ENCODE measurements around the gene SMNDC1. TPM values are rescaled to one million over a fixed set of nuclear protein-coding genes. Genes with fewer than 3 reads are reported as not detected.

The SMNDC1 gene
- total and polyA plus RNA-seq, 2 of the 4 experiments (the other 2 are of a cell fraction) = 3.9 to 15.1 TPM

- dilution Hi-C loops (cut with HindIII; ENCODE audit: low sequenced_read_pairs, unreplicated experiment) = no loop called here
Measured at GRCh38 chr10:110254467-110254866, 50.3 kb downstream of the SMNDC1 start.

More at GRCh38 chr10:110254467-110254866, 50.3 kb downstream of the SMNDC1 start:
- Histone ChIP-seq H3K9me3 (ENCODE audit: control insufficient read depth, insufficient read depth, low read length) (no peaks in the 10 kb centered on the region), H4K5ac (ENCODE audit: low read depth, low read length) (no peak overlapping the region), H2BK20ac (ENCODE audit: low read depth, low read length) (no peak overlapping the region), H3K27me3 (ENCODE audit: control insufficient read depth, insufficient read depth, low read length) (no peaks in the 10 kb centered on the region), H3K23ac (ENCODE audit: low read depth, low read length) (no peak overlapping the region), H2BK120ac (ENCODE audit: low read depth, low read length) (no peak overlapping the region), H3K36me3 (ENCODE audit: control insufficient read depth, insufficient read depth, low read length) (no peaks in the 10 kb centered on the region), H3K18ac (ENCODE audit: low read depth, low read length) (no peak overlapping the region), H2AFZ (replicated peaks; ENCODE audit: low read length, poor library complexity) (no peak overlapping the region), H2AK5ac (ENCODE audit: low read depth, low read length) (no peak overlapping the region), H3K79me1 (ENCODE audit: low read depth in 1 of 2, low read length in 2 of 2) (no peaks in the 10 kb centered on the region), H3K27ac (ENCODE audit: insufficient read depth, low read length) (no peak overlapping the region), H2BK15ac (ENCODE audit: low read depth, low read length) (no peak overlapping the region), H2AK9ac (replicated peaks; ENCODE audit: low read depth, low read length, poor library complexity) (no peak overlapping the region), H4K8ac (ENCODE audit: low read depth in 2 of 2, low read length in 2 of 2) (no peak overlapping the region), H3K56ac (ENCODE audit: extremely low read depth, insufficient read depth, low read length) (no peak overlapping the region), H2BK5ac (ENCODE audit: low read depth, low read length, poor library complexity, severe bottlenecking) (no peak overlapping the region), H3K4ac (ENCODE audit: low read depth, low read length) (no peak overlapping the region), H3K9me1 (ENCODE audit: insufficient read depth, low read length) (no peaks in the 10 kb centered on the region), H4K91ac (ENCODE audit: insufficient read depth, low read depth, low read length) (no peak overlapping the region), H3K14ac (replicated peaks; ENCODE audit: low read depth, low read length) (no peak overlapping the region), H3K9ac (ENCODE audit: low read depth, low read length) (no peak overlapping the region), H3K4me2 (ENCODE audit: low read depth, low read length) (no peak overlapping the region), H3K4me3 (ENCODE audit: insufficient read depth, low read depth, low read length) (no peak overlapping the region), H3K4me1 (ENCODE audit: control insufficient read depth, insufficient read depth, low read length) (no peaks in the 10 kb centered on the region), H4K20me1 (ENCODE audit: insufficient read depth, low read length) (no peaks in the 10 kb centered on the region)
- in situ Hi-C loops (cut with MboI; ENCODE audit: low sequenced_read_pairs) = no loop called here
- intact Hi-C loops (cut with micrococcal nuclease) = no loop called here
- POLR2A ChIA-PET (ENCODE audit: unreplicated experiment) = interaction anchor here (0.6 kb wide), 1 partner anchor 29 kb away, joined by 3 read pairs; no protein-coding TSS in a partner anchor
- BruUV-seq (replicated peaks) = no TSS peak
- no peak for DNase-seq
- no peak for ATAC-seq (ENCODE audit: low read depth)
- TF ChIP-seq ELK1 (IDR thresholded peaks at IDR 0.05; ENCODE audit: borderline replicate concordance, low read depth, low read length) (no peak), RFX5 (IDR thresholded peaks at IDR 0.05; ENCODE audit: low read depth, low read length) (no peak), NFE2L2 (IDR thresholded peaks at IDR 0.05; ENCODE audit: low read depth, low read length) (no peak), MAZ (IDR thresholded peaks at IDR 0.05; ENCODE audit: borderline replicate concordance, low read depth, low read length) (no peak), FOS (IDR thresholded peaks at IDR 0.05; ENCODE audit: low read depth, low read length) (no peak), RCOR1 (IDR thresholded peaks at IDR 0.05; ENCODE audit: insufficient replicate concordance, low read length) (no peak), CHD1 (IDR thresholded peaks at IDR 0.05; ENCODE audit: low read depth, low read length) (no peak), BHLHE40 (IDR thresholded peaks at IDR 0.05; ENCODE audit: low read depth, low read length) (no peak), MXI1 (IDR thresholded peaks at IDR 0.05; ENCODE audit: borderline replicate concordance, low read depth, low read length) (no peak), SMC3 (IDR thresholded peaks at IDR 0.05; ENCODE audit: low read depth, low read length) (no peak), POLR2A (IDR thresholded peaks at IDR 0.05; ENCODE audit: low read depth, low read length) (no peak), MAFK (IDR thresholded peaks at IDR 0.05; ENCODE audit: low read depth, low read length) (no peak), CEBPB (IDR thresholded peaks at IDR 0.05; ENCODE audit: low read depth, low read length) (no peak), USF2 (IDR thresholded peaks at IDR 0.05; ENCODE audit: low read depth, low read length) (no peak), CTCF (conservative IDR thresholded peaks at IDR 0.05; ENCODE audit: low read depth, low read length) (no peak), RAD21 (IDR thresholded peaks at IDR 0.05; ENCODE audit: low read length) (no peak)
- CTCF ChIA-PET = interaction anchor here (0.9 to 1.5 kb wide), 3 partner anchors 9 to 20 kb away, joined by 3 read pairs; no protein-coding TSS in a partner anchor
